Mesodermal cell (in vitro differentiated cells): ENCODE data around the gene CNTNAP3.
"Not testable (repeated sequence)": the region's sequence is repeated elsewhere in the genome, so short reads cannot be mapped to it uniquely, and the experiment has no call there.

Experiments used
- H3K27ac ChIP-seq: 2 replicates; pipeline ENCODE4 v1.7.0; 2013; ENCODE audit warnings: mild to moderate bottlenecking, low read depth, low read length, moderate library complexity; ENCODE audit not compliant: severe bottlenecking
- H3K36me3 ChIP-seq: 2 replicates; pipeline ENCODE4 v1.7.1; 2013; ENCODE audit warnings: mild to moderate bottlenecking, low read length, moderate library complexity; ENCODE audit not compliant: control insufficient read depth, insufficient read depth
- H3K4me1 ChIP-seq: one replicate; pipeline ENCODE4 v1.7.1; 2013; ENCODE audit warnings: mild to moderate bottlenecking, low read length; ENCODE audit not compliant: insufficient read depth, control insufficient read depth, poor library complexity, severe bottlenecking
- H3K4me3 ChIP-seq: 2 replicates; pipeline ENCODE4 v1.7.0; 2013; ENCODE audit warnings: low read length, control low read depth, mild to moderate bottlenecking; ENCODE audit not compliant: insufficient read depth, poor library complexity, severe bottlenecking; ENCODE audit errors: extremely low read depth
- H3K9me3 ChIP-seq: 2 replicates; pipeline ENCODE4 v1.7.1; 2013; ENCODE audit warnings: mild to moderate bottlenecking, low read length, moderate library complexity; ENCODE audit not compliant: control insufficient read depth
- WGBS, 2 experiments: methylation state at CpG; one replicate each; pipeline ENCODE4 v1.1.5; 2013; ENCODE audit warnings: missing lambda C conversion rate in 2 of 2; ENCODE audit not compliant: insufficient coverage in 2 of 2; 5-methylcytosine and 5-hydroxymethylcytosine counted together

CNTNAP3 gene

GRCh38 chr9:39067683-39068082 lies 220.3 kb downstream of the CNTNAP3 start:
- not testable (repeated sequence) for H3K9me3 ChIP-seq, H3K4me3 ChIP-seq, H3K27ac ChIP-seq, H3K4me1 ChIP-seq, H3K36me3 ChIP-seq
- WGBS, 2 experiments: 93 to 98% methylated on average over 4 of the region's 5 CpGs

DNA sequence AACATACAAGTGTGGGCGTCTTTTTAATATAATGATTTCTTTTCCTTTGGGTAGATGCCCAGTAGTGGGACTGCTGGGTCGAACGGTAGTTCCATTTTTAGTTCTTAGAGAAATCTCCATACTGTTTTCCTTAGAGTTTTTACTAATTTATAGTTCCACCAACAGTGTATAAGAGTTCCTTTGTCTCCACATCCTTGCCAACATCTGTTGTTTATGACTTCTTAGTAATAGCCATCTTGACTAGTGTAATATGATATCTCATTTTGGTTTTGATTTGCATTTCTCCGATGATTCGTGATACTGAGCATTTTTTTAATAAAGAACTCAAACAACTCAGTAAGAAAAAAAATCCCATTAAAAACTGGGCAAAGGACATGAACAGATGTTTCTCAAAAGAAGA lies 225.0 kb downstream of the CNTNAP3 start:
- H3K9me3 ChIP-seq, H3K4me1 ChIP-seq, H3K27ac ChIP-seq, H3K36me3 ChIP-seq, H3K4me3 ChIP-seq: not testable (repeated sequence)
- WGBS, 2 experiments: no CpG with 5 or more reads among the region's 5 CpGs

DNA sequence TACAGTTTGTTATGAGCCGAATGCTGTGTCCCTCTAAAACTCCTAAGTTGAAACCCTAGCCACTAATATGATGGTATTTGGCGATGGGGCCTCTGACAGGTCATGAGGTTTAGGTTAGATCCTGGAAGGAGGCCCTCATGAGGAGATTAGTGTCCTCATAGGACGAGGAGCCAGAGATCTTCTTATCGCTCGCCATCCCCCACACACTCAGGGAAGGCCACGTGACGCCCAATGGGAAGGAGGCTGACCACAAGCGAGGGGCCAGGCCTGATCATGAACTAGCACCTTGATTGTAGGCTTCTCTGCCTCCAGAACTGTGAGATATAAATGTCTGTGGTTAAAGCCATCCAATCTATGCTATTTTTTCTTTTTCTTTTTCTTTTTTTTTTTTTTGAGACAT lies 233.5 kb downstream of the CNTNAP3 start:
- H3K9me3 ChIP-seq, H3K4me3 ChIP-seq, H3K36me3 ChIP-seq, H3K27ac ChIP-seq, H3K4me1 ChIP-seq: not testable (repeated sequence)
- no CpG with 5 or more reads among the region's 8 CpGs for WGBS, 2 experiments

GRCh38 chr9:39046833-39047232 lies 241.1 kb downstream of the CNTNAP3 start:
- H3K9me3 ChIP-seq, H3K4me3 ChIP-seq, H3K27ac ChIP-seq, H3K4me1 ChIP-seq, H3K36me3 ChIP-seq: not testable (repeated sequence)
- no CpG with 5 or more reads among the region's 3 CpGs for WGBS, 2 experiments

DNA sequence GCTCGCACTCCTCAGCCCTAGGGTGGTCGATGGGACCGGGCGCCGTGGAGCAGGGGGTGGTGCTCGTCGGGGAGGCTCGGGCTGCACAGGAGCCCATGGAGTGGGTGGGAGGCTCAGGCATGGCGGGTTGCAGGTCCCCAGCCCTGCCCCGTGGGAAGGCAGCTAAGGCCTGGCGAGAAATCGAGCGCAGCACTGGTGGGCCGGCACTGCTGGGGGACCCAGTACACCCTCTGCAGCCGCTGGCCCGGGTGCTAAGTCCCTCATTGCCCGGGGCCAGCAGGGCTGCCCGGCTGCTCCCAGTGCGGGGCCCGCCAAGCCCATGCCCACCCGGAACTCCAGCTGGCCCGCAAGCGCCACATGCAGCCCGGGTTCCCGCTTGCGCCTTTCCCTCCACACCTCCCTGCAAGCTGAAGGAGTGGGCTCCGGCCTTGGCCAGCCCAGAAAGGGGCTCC lies 245.6 kb downstream of the CNTNAP3 start:
- not testable (repeated sequence) for H3K27ac ChIP-seq, H3K4me1 ChIP-seq, H3K36me3 ChIP-seq, H3K4me3 ChIP-seq, H3K9me3 ChIP-seq
- 83 to 89% methylated on average over 17 to 27 of the region's 27 CpGs for WGBS, 2 experiments

DNA sequence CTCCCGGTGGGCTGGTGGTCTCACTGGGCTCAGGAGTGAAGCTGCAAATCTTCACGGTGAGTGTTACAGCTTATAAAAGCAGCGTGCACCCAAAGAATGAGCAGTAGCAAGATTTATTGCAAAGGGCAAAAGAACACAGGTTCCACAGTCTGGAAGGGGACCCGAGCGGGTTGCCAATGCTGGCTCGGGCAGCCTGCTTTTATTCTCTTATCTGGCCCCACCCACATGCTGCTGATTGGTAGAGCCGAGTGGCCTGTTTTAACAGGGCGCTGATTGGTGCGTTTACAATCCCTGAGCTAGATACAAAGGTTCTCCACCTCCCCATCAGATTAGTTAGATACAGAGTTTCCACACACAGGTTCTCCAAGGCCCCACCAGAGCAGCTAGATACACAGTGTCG lies 246.2 kb downstream of the CNTNAP3 start:
- H3K36me3 ChIP-seq, H3K9me3 ChIP-seq, H3K4me1 ChIP-seq, H3K27ac ChIP-seq, H3K4me3 ChIP-seq: not testable (repeated sequence)
- WGBS, 2 experiments: 89 to 98% methylated on average over 5 to 7 of the region's 10 CpGs

GRCh38 chr9:39039148-39039547 lies 248.8 kb downstream of the CNTNAP3 start:
- not testable (repeated sequence) for H3K36me3 ChIP-seq, H3K4me1 ChIP-seq, H3K4me3 ChIP-seq, H3K27ac ChIP-seq, H3K9me3 ChIP-seq
- no CpG with 5 or more reads among the region's 2 CpGs for WGBS, 2 experiments

DNA sequence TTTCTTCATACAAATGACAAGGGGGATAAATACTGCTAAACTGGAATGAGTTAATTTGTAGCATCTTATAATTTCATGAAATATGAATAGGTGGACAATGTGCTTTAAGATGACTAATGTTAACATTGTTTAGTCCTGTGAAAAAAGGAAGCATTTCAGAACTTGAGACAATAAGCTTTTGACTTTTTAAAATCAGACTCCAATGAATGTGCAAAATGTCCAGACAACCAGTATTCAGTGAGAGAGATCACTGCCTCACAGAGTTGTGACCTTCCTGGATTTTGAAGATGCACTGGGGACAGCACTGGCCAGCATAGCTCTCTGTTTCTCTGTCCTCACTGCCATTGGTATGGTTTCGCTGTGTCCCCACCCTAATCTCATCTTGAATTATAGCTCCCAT lies 249.7 kb downstream of the CNTNAP3 start:
- H3K9me3 ChIP-seq, H3K4me3 ChIP-seq, H3K4me1 ChIP-seq, H3K36me3 ChIP-seq, H3K27ac ChIP-seq: not testable (repeated sequence)
- WGBS, 2 experiments: no CpG with 5 or more reads among the region's 1 CpG

DNA sequence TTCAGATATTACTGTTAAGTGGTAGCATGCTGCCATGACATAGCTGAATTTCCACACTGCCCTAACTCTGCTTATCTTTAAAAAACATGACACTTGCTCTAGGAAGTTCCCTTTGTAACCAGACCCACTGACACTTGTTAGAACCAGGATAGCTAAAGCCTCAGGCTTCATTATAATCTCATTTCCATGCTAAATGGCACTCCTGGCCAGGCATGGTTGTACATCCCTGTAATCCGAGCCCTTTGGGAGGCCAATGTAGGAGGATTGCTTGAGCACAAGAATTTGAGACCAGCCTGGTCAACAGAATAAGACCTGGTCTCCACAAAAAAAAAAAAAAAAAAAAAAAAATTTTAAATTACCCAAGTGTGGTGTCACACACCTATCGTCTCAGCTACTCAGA lies 254.1 kb downstream of the CNTNAP3 start:
- H3K9me3 ChIP-seq, H3K4me3 ChIP-seq, H3K4me1 ChIP-seq, H3K27ac ChIP-seq, H3K36me3 ChIP-seq: not testable (repeated sequence)
- 100% methylated on average over 1 of the region's 2 CpGs for WGBS, 2 experiments

DNA sequence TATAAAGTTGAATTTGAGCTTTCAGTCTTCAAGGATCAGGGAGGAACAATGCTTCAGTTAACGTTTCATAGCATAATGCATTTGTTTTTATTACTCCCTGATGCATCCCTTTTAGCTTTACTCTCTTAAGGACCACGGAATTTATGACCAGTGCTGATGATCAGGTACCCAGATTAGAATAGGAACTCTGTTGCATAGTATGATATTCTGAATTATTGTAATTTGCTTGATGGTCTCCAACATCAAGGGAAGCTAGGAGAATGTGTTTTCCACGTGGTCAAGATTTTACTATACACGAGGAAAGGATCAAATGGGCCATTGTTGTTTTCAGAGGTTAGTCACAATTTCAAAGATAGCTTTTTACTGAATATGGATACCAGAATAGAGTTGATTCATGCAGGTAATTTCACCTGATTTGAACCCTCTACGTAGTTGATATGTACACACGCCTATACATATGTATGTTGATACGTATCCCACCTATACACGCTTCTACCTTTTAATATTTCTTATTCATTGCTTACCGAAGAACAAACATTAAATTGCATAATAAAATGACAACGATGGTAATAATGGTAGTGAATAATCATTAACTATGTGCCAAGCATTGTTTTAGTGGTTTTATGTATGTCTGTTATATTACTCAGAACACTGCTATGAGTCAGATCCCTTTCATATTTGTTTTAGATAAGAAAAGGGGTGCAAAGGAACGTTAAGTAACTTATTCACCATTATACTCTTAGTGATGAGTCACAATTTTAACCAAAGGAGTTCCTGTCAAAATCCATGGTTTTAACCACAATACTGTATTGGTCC lies 257.6 kb downstream of the CNTNAP3 start:
- 80 to 90% methylated on average over 1 of the region's 11 CpGs for WGBS, 2 experiments
- H3K36me3 ChIP-seq, H3K4me1 ChIP-seq, H3K4me3 ChIP-seq, H3K9me3 ChIP-seq, H3K27ac ChIP-seq: not testable (repeated sequence)

DNA sequence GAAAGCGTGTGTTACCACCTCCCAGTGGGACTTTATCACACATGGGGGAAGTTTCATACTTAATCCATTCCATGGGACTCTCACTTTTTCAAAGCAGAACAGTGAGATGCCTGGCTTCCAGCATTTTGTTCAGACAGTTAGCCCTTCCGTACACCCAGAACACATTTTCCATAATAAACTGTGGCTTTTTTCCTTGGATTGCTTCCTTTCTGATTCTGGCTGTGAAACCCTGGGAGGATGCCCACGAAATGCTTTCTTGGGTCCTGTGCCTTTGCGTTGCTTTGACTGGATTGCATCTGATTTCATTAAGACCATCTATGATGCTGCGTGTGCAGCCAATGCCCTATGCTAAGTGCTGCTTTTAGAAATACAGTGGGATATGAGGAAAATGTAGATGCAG lies 259.1 kb downstream of the CNTNAP3 start:
- not testable (repeated sequence) for H3K36me3 ChIP-seq, H3K27ac ChIP-seq, H3K4me3 ChIP-seq, H3K9me3 ChIP-seq, H3K4me1 ChIP-seq
- 81 to 89% methylated on average over 2 to 3 of the region's 5 CpGs for WGBS, 2 experiments
